ENCODE data around the gene POTEF.
A peak's percentile ranks its signal among the peaks of the same experiment; 100 is the strongest.
"Not testable (repeated sequence)": the region's sequence is repeated elsewhere in the genome, so short reads cannot be mapped to it uniquely, and the experiment has no call there.

The POTEF gene

DNA sequence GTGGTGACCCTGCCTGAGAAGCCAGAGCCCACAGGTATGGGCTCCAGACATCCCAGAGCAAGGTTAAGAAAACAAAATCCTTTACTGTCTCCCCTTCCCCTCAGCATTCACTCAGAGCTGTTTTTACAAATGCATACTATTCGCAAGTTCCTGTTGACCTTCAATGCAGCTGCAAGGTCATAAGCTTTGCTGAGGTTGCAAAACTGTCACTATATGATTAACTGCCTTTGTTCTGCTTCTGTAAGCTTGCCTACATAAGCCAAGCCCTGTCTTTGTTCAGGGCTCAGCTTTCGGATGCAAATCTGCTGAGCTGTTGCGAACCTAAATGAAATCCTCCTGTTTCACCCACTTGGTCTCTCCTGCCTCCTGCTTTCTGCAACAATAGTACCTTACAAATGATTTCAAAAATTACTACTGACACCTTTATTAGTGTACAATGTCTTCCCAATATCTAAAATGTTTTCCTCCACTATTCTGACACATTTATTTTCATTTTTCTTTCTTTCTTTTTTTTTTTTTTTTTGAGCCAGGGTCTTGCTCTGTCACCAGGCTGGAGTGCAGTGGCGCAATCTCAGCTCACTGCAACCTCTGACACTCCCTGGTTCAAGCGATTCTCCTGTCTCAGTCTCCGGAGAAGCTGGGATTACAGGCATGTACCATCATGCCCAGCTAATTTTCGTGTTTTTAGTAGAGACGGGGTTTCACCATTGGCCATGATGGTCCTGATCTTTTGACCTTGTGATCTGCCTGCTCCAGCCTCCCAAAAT lies 26.2 kb downstream of the POTEF start:
- DNase-seq: peak; percentile 2

DNA sequence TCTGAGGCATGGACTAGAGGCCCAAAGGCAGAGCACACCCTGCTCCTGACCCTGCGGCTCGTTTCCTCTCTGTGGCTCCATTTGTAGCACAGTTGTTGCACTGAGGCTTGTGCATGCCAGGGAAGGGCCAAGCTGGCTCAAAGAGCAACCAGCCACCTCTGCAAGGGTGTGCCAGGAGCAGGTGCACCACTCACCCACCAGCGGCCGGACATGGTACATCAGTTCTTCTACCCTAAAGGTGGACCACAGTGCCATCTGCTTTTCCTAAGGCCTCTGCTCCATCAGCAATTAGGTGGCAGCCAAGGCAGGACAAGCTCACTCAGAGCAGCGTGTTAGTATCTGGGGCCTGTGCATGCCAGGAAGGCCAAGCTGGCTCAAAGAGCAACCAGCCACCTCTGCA lies 66.4 kb downstream of the POTEF start:
- DNase-seq: not testable (repeated sequence)

DNA sequence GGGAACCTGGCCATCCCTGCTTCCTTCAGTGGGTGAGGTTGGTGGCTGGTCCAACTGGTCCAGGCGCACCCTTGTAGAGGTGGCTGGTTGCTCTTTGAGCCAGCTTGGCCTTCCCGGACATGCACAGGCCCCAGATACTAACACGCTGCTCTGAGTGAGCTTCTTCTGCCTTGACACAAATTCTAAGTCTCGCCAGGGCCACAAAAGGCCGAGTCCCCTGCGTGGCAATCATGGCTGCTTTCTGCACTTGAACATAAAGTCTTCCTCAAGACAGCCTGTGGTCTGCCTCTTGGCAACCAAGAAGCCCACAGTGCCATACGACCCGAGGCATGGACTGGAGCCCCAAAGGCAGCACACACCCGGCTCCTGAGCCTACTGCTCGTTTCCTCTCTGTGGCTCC lies 69.0 kb downstream of the POTEF start:
- not testable (repeated sequence) for DNase-seq

DNA sequence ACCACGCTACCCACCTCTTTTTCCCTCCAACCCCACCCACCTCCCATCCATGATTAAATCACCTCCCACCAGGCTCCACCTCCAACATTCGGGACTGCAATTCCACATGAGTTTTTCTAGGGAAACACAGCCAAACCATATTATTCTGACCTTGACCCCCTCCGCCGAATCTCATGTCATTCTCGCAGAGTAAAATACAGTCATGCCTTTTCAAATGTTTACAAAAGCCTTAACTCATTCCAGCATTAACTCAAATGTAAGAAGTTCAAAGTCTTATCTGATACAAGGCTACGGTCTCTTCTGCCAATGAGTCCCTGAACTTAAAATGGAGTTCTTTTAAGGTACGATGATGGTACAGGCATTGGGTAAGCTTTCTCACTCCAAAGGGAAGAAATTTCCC lies 72.7 kb downstream of the POTEF start:
- DNase-seq: not testable (repeated sequence)

DNA sequence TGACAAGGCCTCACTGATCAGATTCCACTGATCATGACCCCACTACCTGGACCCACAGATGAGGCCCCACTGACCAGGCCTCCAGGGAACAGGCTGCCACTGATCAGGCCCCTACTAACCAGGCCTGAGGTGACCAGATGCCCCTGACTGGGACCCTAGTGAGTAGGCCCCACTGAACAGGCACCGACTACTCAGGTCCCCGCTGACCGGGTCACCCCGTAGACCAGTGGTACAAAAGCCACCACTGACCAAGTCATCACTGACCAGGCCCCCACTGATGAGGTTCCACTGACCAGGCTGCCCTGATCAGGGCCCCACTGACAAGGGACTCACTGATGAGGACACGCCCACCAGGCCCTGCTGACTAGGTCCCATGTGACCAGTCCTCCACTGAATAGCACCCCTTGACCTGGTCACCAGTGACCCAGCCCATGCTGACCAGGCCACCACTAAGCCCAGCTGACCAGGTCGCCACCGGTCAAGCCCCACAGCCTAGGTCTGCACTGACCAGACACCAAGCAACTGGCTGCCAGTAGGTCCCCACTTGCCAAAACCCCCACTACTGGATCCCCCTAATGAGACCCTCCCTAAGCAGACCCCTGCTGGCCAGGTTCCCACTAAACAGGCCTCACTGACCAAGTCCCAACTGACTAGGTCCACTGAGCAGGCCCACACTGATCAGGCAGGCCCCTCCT lies 75.7 kb downstream of the POTEF start:
- not testable (repeated sequence) for DNase-seq

DNA sequence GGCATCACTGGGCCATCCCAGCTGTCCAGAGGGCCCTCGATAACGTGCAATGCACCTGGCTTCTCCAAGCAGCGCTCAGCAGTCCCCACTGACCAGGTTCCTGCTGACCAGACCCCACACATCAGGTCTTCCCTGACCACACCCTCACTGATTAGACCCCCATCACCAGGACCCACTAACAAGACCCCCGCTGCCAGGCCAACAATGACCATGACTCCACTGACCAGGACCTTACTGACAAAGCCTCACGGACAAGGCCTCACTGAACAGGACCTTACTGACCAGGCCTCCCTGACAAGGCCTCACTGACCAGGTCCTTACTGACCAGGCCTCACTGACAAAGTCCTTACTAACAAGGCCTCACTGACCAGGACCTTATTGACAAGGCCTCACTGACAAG lies 76.6 kb downstream of the POTEF start:
- not testable (repeated sequence) for DNase-seq

DNA sequence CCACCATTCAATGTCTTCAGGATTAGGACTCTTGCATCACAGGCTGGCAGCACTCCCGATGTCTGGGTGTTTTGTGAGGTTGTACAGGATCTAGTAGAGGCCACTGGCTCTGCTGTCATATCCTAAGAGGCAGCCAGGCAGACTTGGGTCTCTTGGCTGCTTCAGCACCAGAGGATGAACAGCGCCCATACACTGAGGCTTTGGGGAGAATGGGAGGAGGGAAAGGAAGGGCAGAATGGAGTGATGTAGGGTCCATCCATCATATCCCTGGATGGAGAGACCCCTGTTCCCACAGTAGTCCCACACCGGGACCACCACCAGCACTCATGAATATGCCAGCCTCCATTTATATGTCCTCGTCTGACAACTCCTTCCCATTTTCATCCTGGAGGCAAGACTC lies 80.6 kb downstream of the POTEF start:
- not testable (repeated sequence) for DNase-seq

DNA sequence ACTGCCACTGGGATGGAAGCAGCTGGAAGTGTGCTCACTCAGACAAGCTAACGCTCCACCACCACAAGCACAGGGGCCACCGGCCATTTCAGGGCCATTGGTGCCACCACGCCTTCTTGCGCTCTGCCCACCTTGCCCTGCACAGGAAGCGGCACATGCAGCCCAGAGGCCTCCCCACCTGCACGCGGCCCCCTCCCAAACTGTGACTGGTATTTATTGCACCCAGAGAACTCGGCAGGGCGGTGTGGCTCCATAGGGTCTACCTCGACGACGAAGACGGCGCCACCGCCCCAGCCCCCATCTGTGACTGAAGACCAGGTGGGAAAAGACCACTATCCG lies 90.8 kb downstream of the POTEF start:
- not testable (repeated sequence) for DNase-seq

DNA sequence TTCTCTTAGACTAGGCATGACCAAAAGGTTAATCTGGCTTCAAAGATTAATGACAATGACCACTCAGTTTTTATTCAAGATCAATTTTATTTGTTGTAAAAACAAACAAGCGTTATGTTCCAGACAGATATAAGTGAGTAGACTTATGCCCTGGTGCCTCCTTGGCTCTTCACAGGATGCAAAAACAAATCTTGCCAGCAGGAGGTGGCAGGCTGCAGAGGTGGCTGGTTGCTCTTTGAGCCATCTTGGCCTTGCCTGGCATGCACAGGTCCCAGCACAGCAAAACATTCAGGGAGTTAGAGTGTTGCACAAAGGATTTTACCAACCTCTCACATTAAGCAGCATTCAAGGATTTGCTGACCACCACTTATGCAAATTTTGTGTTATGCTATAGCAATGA lies 103.1 kb downstream of the POTEF start:
- DNase-seq: peak; percentile 10

Measured in NCI-H69 (cell line).